Suprapubic skin (tissue), 4 donors: Measurements from ENCODE around the gene LRRN4.

Experiments used
- EP300 ChIP-seq: sonication (generic); formaldehyde crosslinking; IDR thresholded peaks from one replicate; pipeline ENCODE4 v1.6.1; 2017; ENCODE audit warnings: antibody characterized with exemption
- POLR2A ChIP-seq, 2 donors: fragments of 450-650 bp; IDR thresholded peaks; one replicate each; pipeline ENCODE4 v1.6.1; 2017; ENCODE audit warnings: antibody characterized with exemption in 2 of 2, mild to moderate bottlenecking in 2 of 2, moderate library complexity in 2 of 2
- POLR2AphosphoS5 ChIP-seq, 3 donors: sonication (generic); formaldehyde crosslinking; IDR thresholded peaks; one replicate each; pipeline ENCODE4 v1.6.1; 2017; ENCODE audit warnings: antibody characterized with exemption in 3 of 3
- TF ChIP-seq, protein P1 (sequence below), 2 donors: fragments of 200-600 bp in 1 of 2; fragments of 450-650 bp in 1 of 2; sonication (generic) in 1 of 2; IDR thresholded peaks; one replicate each; pipeline ENCODE4 v1.5.1; 2016 to 2019; ENCODE audit warnings: antibody characterized with exemption in 2 of 2, mild to moderate bottlenecking in 1 of 2, moderate library complexity in 1 of 2

DNA sequence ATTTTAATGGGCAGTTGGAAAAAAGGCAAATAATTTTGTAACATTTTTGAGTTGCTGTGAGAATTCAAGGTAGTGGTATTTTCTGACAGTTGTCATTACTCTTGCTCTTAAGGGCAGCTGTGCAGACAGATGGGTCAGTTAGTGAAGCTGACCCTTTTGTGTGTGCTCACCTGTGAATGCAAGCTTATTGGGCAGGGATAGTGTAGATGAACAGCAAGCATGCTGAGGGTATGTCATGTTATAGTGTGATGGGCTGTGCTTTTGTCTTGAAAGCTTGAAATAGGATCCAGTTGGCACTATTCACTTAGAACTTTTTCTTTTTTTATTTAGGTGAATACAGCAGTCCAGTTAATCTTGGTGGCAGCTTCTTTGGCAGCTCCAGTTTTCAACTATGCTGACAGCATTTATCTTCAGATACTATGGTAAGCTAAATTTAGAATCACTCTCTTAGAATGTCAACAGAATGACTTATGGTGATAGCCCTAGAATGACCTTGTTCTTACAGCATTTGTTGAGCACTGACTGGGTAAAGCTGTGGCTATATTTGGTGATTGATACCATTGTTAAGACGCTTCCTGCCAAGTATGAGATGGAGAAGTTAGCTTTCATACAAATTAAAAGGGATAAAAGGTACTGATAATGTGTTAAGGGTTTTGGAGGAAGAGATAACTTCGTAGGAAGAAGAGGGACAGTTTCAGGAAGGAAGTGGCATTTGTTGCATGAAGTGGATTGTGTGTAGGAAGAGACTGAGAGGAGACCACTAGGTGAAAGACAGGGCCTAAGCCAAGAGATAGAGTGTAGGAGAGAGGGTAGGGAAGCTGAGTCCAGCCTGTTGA, 19.5 kb downstream of the LRRN4 start:
- TF ChIP-seq, protein P1, sequence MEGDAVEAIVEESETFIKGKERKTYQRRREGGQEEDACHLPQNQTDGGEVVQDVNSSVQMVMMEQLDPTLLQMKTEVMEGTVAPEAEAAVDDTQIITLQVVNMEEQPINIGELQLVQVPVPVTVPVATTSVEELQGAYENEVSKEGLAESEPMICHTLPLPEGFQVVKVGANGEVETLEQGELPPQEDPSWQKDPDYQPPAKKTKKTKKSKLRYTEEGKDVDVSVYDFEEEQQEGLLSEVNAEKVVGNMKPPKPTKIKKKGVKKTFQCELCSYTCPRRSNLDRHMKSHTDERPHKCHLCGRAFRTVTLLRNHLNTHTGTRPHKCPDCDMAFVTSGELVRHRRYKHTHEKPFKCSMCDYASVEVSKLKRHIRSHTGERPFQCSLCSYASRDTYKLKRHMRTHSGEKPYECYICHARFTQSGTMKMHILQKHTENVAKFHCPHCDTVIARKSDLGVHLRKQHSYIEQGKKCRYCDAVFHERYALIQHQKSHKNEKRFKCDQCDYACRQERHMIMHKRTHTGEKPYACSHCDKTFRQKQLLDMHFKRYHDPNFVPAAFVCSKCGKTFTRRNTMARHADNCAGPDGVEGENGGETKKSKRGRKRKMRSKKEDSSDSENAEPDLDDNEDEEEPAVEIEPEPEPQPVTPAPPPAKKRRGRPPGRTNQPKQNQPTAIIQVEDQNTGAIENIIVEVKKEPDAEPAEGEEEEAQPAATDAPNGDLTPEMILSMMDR (IDR thresholded peaks at IDR 0.05) = no peak
- TF ChIP-seq POLR2A (IDR thresholded peaks at IDR 0.05) (no peak), POLR2AphosphoS5 (IDR thresholded peaks at IDR 0.05) (no peak), EP300 (no peak)
